ENCODE data around the gene SHMT2.

The SHMT2 gene

GRCh38 chr12:57195611-57196371 is 33.7 kb upstream of the SHMT2 start:
- peak in 1 of 2 experiments; percentile 35 for DNase-seq (ENCODE audit: low read depth in 1 of 2, low spot score in 1 of 2)
- H3K4me3 ChIP-seq (replicated peaks; ENCODE audit: insufficient read depth, low read length), result no peak overlapping the region

GRCh38 chr12:57196439-57196838 is 33.1 kb upstream of the SHMT2 start:
- H3K27ac ChIP-seq (replicated peaks), result no peak overlapping the region
- no peak overlapping the region for H3K4me3 ChIP-seq (replicated peaks; ENCODE audit: insufficient read depth, low read length)
- no peak for TF ChIP-seq SPI1 (IDR thresholded peaks at IDR 0.05; ENCODE audit: borderline replicate concordance, low read depth)
- no peak for TF ChIP-seq POLR2AphosphoS5 (IDR thresholded peaks at IDR 0.05; ENCODE audit: low read depth)
- TF ChIP-seq CTCF (IDR thresholded peaks at IDR 0.05; ENCODE audit: insufficient read depth, low read length), result no peak
- TF ChIP-seq GABPA (IDR thresholded peaks at IDR 0.05; ENCODE audit: low read depth), result no peak
- no peak for TF ChIP-seq REST (IDR thresholded peaks at IDR 0.05; ENCODE audit: insufficient replicate concordance, low read depth)
- no peak for DNase-seq (ENCODE audit: low read depth in 1 of 2, low spot score in 1 of 2)
- peaks cover 14% of the 10 kb centered on the region for H3K27me3 ChIP-seq (ENCODE audit: insufficient read depth, poor library complexity, severe bottlenecking)

More at GRCh38 chr12:57195611-57196371, 33.7 kb upstream of the SHMT2 start:
- Histone ChIP-seq H3K27ac (replicated peaks) (no peak overlapping the region), H3K27me3 (ENCODE audit: insufficient read depth, poor library complexity, severe bottlenecking) (peaks cover 14% of the 10 kb centered on the region)
- no peak for TF ChIP-seq SPI1 (IDR thresholded peaks at IDR 0.05; ENCODE audit: borderline replicate concordance, low read depth)
- TF ChIP-seq CTCF (IDR thresholded peaks at IDR 0.05; ENCODE audit: insufficient read depth, low read length), result no peak
- no peak for TF ChIP-seq GABPA (IDR thresholded peaks at IDR 0.05; ENCODE audit: low read depth)
- TF ChIP-seq REST (IDR thresholded peaks at IDR 0.05; ENCODE audit: insufficient replicate concordance, low read depth), result no peak
- no peak for TF ChIP-seq POLR2AphosphoS5 (IDR thresholded peaks at IDR 0.05; ENCODE audit: low read depth)

GRCh38 chr12:57196956-57197355 is 32.6 kb upstream of the SHMT2 start:
- no peak overlapping the region for H3K27ac ChIP-seq (replicated peaks)
- no peak for DNase-seq (ENCODE audit: low read depth in 1 of 2, low spot score in 1 of 2)
- H3K4me3 ChIP-seq (replicated peaks; ENCODE audit: insufficient read depth, low read length), result no peak overlapping the region
- peaks cover 14% of the 10 kb centered on the region for H3K27me3 ChIP-seq (ENCODE audit: insufficient read depth, poor library complexity, severe bottlenecking)
- TF ChIP-seq GABPA (IDR thresholded peaks at IDR 0.05; ENCODE audit: low read depth) (no peak), SPI1 (IDR thresholded peaks at IDR 0.05; ENCODE audit: borderline replicate concordance, low read depth) (no peak), REST (IDR thresholded peaks at IDR 0.05; ENCODE audit: insufficient replicate concordance, low read depth) (no peak), CTCF (IDR thresholded peaks at IDR 0.05; ENCODE audit: insufficient read depth, low read length) (no peak), POLR2AphosphoS5 (IDR thresholded peaks at IDR 0.05; ENCODE audit: low read depth) (no peak)

All from HL-60 (cell line).